Measurements from ENCODE around the gene LARP4.

The LARP4 gene

GRCh38 chr12:50507930-50508329, 107.2 kb downstream of the LARP4 start:
- TF ChIP-seq USF1 (IDR thresholded peaks at IDR 0.05) = no peak
- TF ChIP-seq FOXM1 (IDR thresholded peaks at IDR 0.05; ENCODE audit: borderline replicate concordance, low read depth) = no peak
- no peak for TF ChIP-seq TEAD4 (IDR thresholded peaks at IDR 0.05)
- TF ChIP-seq TCF12 (IDR thresholded peaks at IDR 0.05; ENCODE audit: low read depth) = no peak
- no peak for TF ChIP-seq EGR1 (IDR thresholded peaks at IDR 0.05)
- TF ChIP-seq CREB1 (IDR thresholded peaks at IDR 0.05; ENCODE audit: low read depth) = no peak
- no peak for TF ChIP-seq YY1 (IDR thresholded peaks at IDR 0.05; ENCODE audit: low read depth)

- no peak for TF ChIP-seq USF1 (IDR thresholded peaks at IDR 0.05)
- no peak for TF ChIP-seq CEBPB (IDR thresholded peaks at IDR 0.05)
- no peak for TF ChIP-seq ZBTB7A (IDR thresholded peaks at IDR 0.05; ENCODE audit: low read depth)
- TF ChIP-seq TCF12 (IDR thresholded peaks at IDR 0.05; ENCODE audit: low read depth) = no peak
- TF ChIP-seq NFIC (IDR thresholded peaks at IDR 0.05) = no peak
- no peak for TF ChIP-seq YY1 (IDR thresholded peaks at IDR 0.05; ENCODE audit: low read depth)
- no peak for TF ChIP-seq REST (IDR thresholded peaks at IDR 0.05; ENCODE audit: low read depth)
- no peak for TF ChIP-seq EP300 (IDR thresholded peaks at IDR 0.05; ENCODE audit: borderline replicate concordance)
Observed at GRCh38 chr12:50508414-50508813, 107.7 kb downstream of the LARP4 start.

GRCh38 chr12:50508970-50509663, 108.4 kb downstream of the LARP4 start:
- TF ChIP-seq CREB1 (IDR thresholded peaks at IDR 0.05; ENCODE audit: low read depth) (no peak), TCF12 (IDR thresholded peaks at IDR 0.05; ENCODE audit: low read depth) (no peak), NFIC (IDR thresholded peaks at IDR 0.05) (no peak), RAD21 (IDR thresholded peaks at IDR 0.05; ENCODE audit: low read depth) (no peak), ZBTB7A (IDR thresholded peaks at IDR 0.05; ENCODE audit: low read depth) (no peak), EP300 (IDR thresholded peaks at IDR 0.05; ENCODE audit: borderline replicate concordance) (no peak), YY1 (IDR thresholded peaks at IDR 0.05; ENCODE audit: low read depth) (no peak), TEAD4 (IDR thresholded peaks at IDR 0.05) (no peak), MAX (IDR thresholded peaks at IDR 0.05) (no peak), REST (IDR thresholded peaks at IDR 0.05; ENCODE audit: low read depth) (no peak), CEBPB (IDR thresholded peaks at IDR 0.05) (no peak), TAF1 (IDR thresholded peaks at IDR 0.05; ENCODE audit: low read depth) (no peak), EGR1 (IDR thresholded peaks at IDR 0.05) (no peak), USF1 (IDR thresholded peaks at IDR 0.05) (no peak), FOXM1 (IDR thresholded peaks at IDR 0.05; ENCODE audit: borderline replicate concordance, low read depth) (no peak)

GRCh38 chr12:50514526-50515276, 114.0 kb downstream of the LARP4 start:
- no peak for TF ChIP-seq EP300 (IDR thresholded peaks at IDR 0.05; ENCODE audit: borderline replicate concordance)

GRCh38 chr12:50515587-50515986, 114.9 kb downstream of the LARP4 start:
- TF ChIP-seq USF1 (IDR thresholded peaks at IDR 0.05) (no peak), EP300 (IDR thresholded peaks at IDR 0.05; ENCODE audit: borderline replicate concordance) (no peak), EGR1 (IDR thresholded peaks at IDR 0.05) (no peak), NFIC (IDR thresholded peaks at IDR 0.05) (no peak), MAX (IDR thresholded peaks at IDR 0.05) (no peak), CREB1 (IDR thresholded peaks at IDR 0.05; ENCODE audit: low read depth) (no peak), TAF1 (IDR thresholded peaks at IDR 0.05; ENCODE audit: low read depth) (no peak), CEBPB (IDR thresholded peaks at IDR 0.05) (no peak), REST (IDR thresholded peaks at IDR 0.05; ENCODE audit: low read depth) (no peak), YY1 (IDR thresholded peaks at IDR 0.05; ENCODE audit: low read depth) (no peak), TEAD4 (IDR thresholded peaks at IDR 0.05) (no peak), ZBTB7A (IDR thresholded peaks at IDR 0.05; ENCODE audit: low read depth) (no peak), FOXM1 (IDR thresholded peaks at IDR 0.05; ENCODE audit: borderline replicate concordance, low read depth) (no peak)

Data from Ishikawa (cell line).